H1 (cell line): ENCODE results near the gene PBOV1.

ENCODE experiments used
- EZH2 ChIP-seq: fragments of 200-600 bp; sonication (generic); IDR thresholded peaks from 2 replicates; pipeline ENCODE4 v1.7.1; 2012; ENCODE audit warnings: low read depth, mild to moderate bottlenecking, moderate library complexity, low read length, inconsistent platforms; ENCODE audit not compliant: severe bottlenecking
- POLR2AphosphoS5 ChIP-seq: IDR thresholded peaks from 2 replicates; pipeline ENCODE4 v1.6.1; 2011; ENCODE audit warnings: low read depth, low read length
- TF ChIP-seq, protein P1 (sequence below), 3 experiments: IDR thresholded peaks; 1 replicate in 2 of 3; 2 replicates in 1 of 3; pipeline versions ENCODE4 v1.5.1 to v1.6.1; 2011; ENCODE audit warnings: low read length in 3 of 3, mild to moderate bottlenecking in 3 of 3, inconsistent platforms in 2 of 3, low read depth in 1 of 3, moderate library complexity in 1 of 3; ENCODE audit not compliant: insufficient read depth in 1 of 3; ENCODE audit errors: control extremely low read depth in 1 of 3

DNA sequence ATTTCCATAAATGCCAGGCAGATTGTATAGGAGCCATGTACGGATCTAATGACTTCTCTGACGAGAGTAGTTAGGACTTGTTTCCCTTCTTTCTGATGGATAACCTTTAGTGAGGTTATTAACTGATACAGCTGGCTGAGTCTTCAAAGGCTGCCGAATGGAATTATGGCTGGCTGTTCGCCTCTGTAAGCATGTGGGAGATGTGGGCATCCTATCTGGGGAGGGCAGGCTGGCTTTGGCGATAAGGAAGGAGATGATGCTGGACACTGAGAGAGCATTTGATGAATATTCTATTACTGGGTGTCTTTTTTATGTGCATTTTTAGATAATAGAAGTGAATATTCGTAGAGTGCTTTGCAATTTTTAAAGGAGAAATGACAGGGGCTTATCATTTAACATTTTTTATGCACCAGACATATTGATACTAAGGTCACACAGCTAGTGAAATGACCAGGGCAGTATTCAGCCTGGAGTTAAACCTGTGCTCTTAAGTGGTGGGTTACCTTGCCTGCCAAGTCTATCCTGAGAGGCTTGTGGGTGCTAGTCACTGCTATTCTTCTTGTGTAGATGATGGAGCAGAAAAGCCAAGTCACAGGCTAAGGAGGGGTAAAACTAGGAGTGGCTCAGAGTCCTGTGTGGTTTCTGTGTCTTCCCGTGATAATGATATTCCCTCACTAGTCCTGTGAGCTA is 3.1 kb downstream of the PBOV1 start:
- TF ChIP-seq, protein P1, sequence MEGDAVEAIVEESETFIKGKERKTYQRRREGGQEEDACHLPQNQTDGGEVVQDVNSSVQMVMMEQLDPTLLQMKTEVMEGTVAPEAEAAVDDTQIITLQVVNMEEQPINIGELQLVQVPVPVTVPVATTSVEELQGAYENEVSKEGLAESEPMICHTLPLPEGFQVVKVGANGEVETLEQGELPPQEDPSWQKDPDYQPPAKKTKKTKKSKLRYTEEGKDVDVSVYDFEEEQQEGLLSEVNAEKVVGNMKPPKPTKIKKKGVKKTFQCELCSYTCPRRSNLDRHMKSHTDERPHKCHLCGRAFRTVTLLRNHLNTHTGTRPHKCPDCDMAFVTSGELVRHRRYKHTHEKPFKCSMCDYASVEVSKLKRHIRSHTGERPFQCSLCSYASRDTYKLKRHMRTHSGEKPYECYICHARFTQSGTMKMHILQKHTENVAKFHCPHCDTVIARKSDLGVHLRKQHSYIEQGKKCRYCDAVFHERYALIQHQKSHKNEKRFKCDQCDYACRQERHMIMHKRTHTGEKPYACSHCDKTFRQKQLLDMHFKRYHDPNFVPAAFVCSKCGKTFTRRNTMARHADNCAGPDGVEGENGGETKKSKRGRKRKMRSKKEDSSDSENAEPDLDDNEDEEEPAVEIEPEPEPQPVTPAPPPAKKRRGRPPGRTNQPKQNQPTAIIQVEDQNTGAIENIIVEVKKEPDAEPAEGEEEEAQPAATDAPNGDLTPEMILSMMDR (IDR thresholded peaks at IDR 0.05; ENCODE audit: control extremely low read depth in 1 of 3, insufficient read depth in 1 of 3, low read depth in 1 of 3, low read length in 3 of 3), result no peak
- TF ChIP-seq POLR2AphosphoS5 (no peak), EZH2 (no peak)
